K562 (cell line): ENCODE data around the gene HELZ2. TPM values are rescaled to one million over a fixed set of nuclear protein-coding genes. Genes with fewer than 3 reads are reported as not detected.

ENCODE experiments used
- ATAC-seq: fragments of 200-7000 bp; cut with Tn5 transposase; 3 replicates; pipeline ENCODE4 v1.9.1; 2020; ENCODE audit warnings: moderate library complexity
- BruUV-seq: library from RNA; stranded (reverse); fragments of 400-500 nt; replicated peaks from 2 replicates; lab custom pipeline; 2021; lab: Mats Ljungman, UMichigan
- CTCF ChIA-PET: fragments of 300-600 bp; formaldehyde crosslinking; extraction: SDS; loops from one replicate; lab custom pipeline; 2021; ENCODE audit warnings: low intra/inter-chr PET ratio; lab: Yijun Ruan, JAX
- POLR2A ChIA-PET: fragments of 300-600, 350-650 bp; sonication (Branson Sonifier 250); formaldehyde crosslinking; extraction: SDS; loops from one replicate; lab custom pipeline; 2021; ENCODE audit warnings: antibody characterized with exemption, inconsistent platforms; lab: Yijun Ruan, JAX
- DNase-seq, 4 experiments: peaks; one replicate each; pipeline versions ENCODE4 v3.0.0 to v3.0.0-alpha.2; 2011 to 2018; ENCODE audit warnings: low spot score in 3 of 4, mixed read lengths in 3 of 4; ENCODE audit errors: extremely low read depth in 1 of 4
- FAIRE-seq: peaks from 2 replicates; lab custom pipeline; 2011; peaks lifted over from hg19 to GRCh38; lab: Jason Lieb, UNC
- H2AFZ ChIP-seq: 2 replicates; pipeline ENCODE4 v1.6.0; 2011; ENCODE audit warnings: low read depth, low read length, control low read depth, inconsistent platforms
- H3K27ac ChIP-seq: fragments of 200-600 bp; 3 replicates; pipeline ENCODE4 v1.8.0; 2011; ENCODE audit warnings: low read depth, mild to moderate bottlenecking, control low read depth, inconsistent platforms, low read length, moderate library complexity, mixed read lengths; ENCODE audit errors: extremely low read depth
- H3K27me3 ChIP-seq, 2 experiments: fragments of 300-600 bp in 1 of 2; 2 replicates in 1 of 2; 3 replicates in 1 of 2; pipeline versions ENCODE4 v1.6.0 to v1.8.0; 2011; ENCODE audit warnings: inconsistent platforms in 2 of 2, low read length in 2 of 2, mild to moderate bottlenecking in 1 of 2, mixed read lengths in 1 of 2, moderate library complexity in 1 of 2; ENCODE audit not compliant: control insufficient read depth in 2 of 2, insufficient read depth in 2 of 2
- H3K36me3 ChIP-seq: fragments of 300-600 bp; 3 replicates; pipeline ENCODE4 v1.8.0; 2011; ENCODE audit warnings: mild to moderate bottlenecking, low read length, inconsistent platforms; ENCODE audit not compliant: control insufficient read depth, insufficient read depth
- H3K4me1 ChIP-seq, 2 experiments: fragments of 200-600 bp in 1 of 2; replicated peaks in 1 of 2; 2 replicates in 1 of 2; 3 replicates in 1 of 2; pipeline versions ENCODE4 v1.5.1 to v1.8.0; 2011; ENCODE audit warnings: inconsistent platforms in 2 of 2, low read length in 2 of 2, mild to moderate bottlenecking in 1 of 2, mixed read lengths in 1 of 2, moderate library complexity in 1 of 2; ENCODE audit not compliant: control insufficient read depth in 2 of 2, insufficient read depth in 2 of 2
- H3K4me2 ChIP-seq: 2 replicates; pipeline ENCODE4 v1.6.1; 2011; ENCODE audit warnings: low read length, control low read depth, inconsistent platforms, mixed read lengths; ENCODE audit not compliant: insufficient read depth
- H3K4me3 ChIP-seq: fragments of 200-600 bp; sonication (generic), shearing (Covaris generic); 2 replicates; pipeline ENCODE4 v1.5.1; 2016; ENCODE audit warnings: control low read depth, inconsistent platforms
- H3K79me2 ChIP-seq: fragments of 200-600 bp; 3 replicates; pipeline ENCODE4 v1.8.0; 2011; ENCODE audit warnings: low read length, inconsistent platforms; ENCODE audit not compliant: control insufficient read depth, insufficient read depth
- H3K9ac ChIP-seq, 2 experiments: 2 replicates each; pipeline versions ENCODE4 v1.6.0 to v1.6.1; 2011; ENCODE audit warnings: low read depth in 2 of 2, low read length in 2 of 2, control low read depth in 1 of 2, inconsistent platforms in 1 of 2, mild to moderate bottlenecking in 1 of 2, mixed read lengths in 1 of 2; ENCODE audit not compliant: insufficient read depth in 1 of 2
- H3K9me1 ChIP-seq: one replicate; pipeline ENCODE4 v1.6.0; 2011; ENCODE audit warnings: inconsistent platforms, mild to moderate bottlenecking, low read length, moderate library complexity; ENCODE audit not compliant: control insufficient read depth, insufficient read depth
- H3K9me3 ChIP-seq: replicated peaks from 2 replicates; pipeline ENCODE4 v1.5.1; 2011; ENCODE audit warnings: low read depth, low read length, inconsistent platforms; ENCODE audit not compliant: control insufficient read depth, insufficient read depth
- H4K20me1 ChIP-seq: replicated peaks from 2 replicates; pipeline ENCODE4 v1.6.1; 2011; ENCODE audit warnings: low read length, inconsistent platforms, mixed read lengths; ENCODE audit not compliant: control insufficient read depth, insufficient read depth
- CC2D1A ChIP-seq: fragments of 450-650 bp; IDR thresholded peaks from 2 replicates; pipeline ENCODE4 v1.6.1; 2017; ENCODE audit warnings: mild to moderate bottlenecking
- CHCHD3 ChIP-seq: fragments of 250-450 bp; sonication (Bioruptor Pico); IDR thresholded peaks from 2 replicates; pipeline ENCODE4 v2.1.2; 2022; ENCODE audit warnings: mild to moderate bottlenecking
- E2F5 ChIP-seq: sonication (generic); formaldehyde crosslinking; IDR thresholded peaks from 2 replicates; pipeline ENCODE4 v1.8.0; 2022; ENCODE audit warnings: mild to moderate bottlenecking, missing genetic modification reagents
- ELK1 ChIP-seq: sonication (generic); formaldehyde crosslinking; IDR thresholded peaks from 2 replicates; pipeline ENCODE4 v1.8.1; 2022; ENCODE audit warnings: missing genetic modification reagents
- GABPB2 ChIP-seq: fragments of 250-450 bp; sonication (Bioruptor Pico); conservative IDR thresholded peaks from 2 replicates; pipeline ENCODE4 v1.5.1; 2021; ENCODE audit warnings: mild to moderate bottlenecking
- NKRF ChIP-seq: fragments of 450-650 bp; IDR thresholded peaks from 2 replicates; pipeline ENCODE4 v1.6.1; 2016; ENCODE audit warnings: borderline replicate concordance
- RBM14 ChIP-seq: fragments of 200-400 bp; formaldehyde crosslinking; IDR thresholded peaks from 2 replicates; pipeline ENCODE4 v1.6.1; 2018; ENCODE audit warnings: low read depth, mild to moderate bottlenecking, low read length, moderate library complexity, borderline replicate concordance; ENCODE audit not compliant: insufficient read depth
- RBM22 ChIP-seq: fragments of 200-400 bp; formaldehyde crosslinking; IDR thresholded peaks from 2 replicates; pipeline ENCODE4 v1.6.1; 2018; ENCODE audit warnings: low read length, low read depth; ENCODE audit not compliant: poor library complexity, severe bottlenecking
- THRAP3 ChIP-seq: fragments of 450-650 bp; IDR thresholded peaks from 2 replicates; pipeline ENCODE4 v1.6.1; 2016; ENCODE audit warnings: mild to moderate bottlenecking, inconsistent platforms, borderline replicate concordance
- TRIM28 ChIP-seq: fragments of 450-650 bp; IDR thresholded peaks from 2 replicates; pipeline ENCODE4 v1.6.1; 2017
- ZFP91 ChIP-seq: sonication (generic); formaldehyde crosslinking; IDR thresholded peaks from 2 replicates; pipeline ENCODE4 v1.8.0; 2022; ENCODE audit warnings: mild to moderate bottlenecking, missing genetic modification reagents
- ZMIZ1 ChIP-seq, 2 experiments: fragments of 150-350 bp in 1 of 2; IDR thresholded peaks; 2 replicates each; pipeline ENCODE4 v1.6.1; 2012 to 2016; ENCODE audit warnings: low read depth in 2 of 2, low read length in 2 of 2, mild to moderate bottlenecking in 1 of 2, moderate library complexity in 1 of 2
- WGBS: fragments of 100-300 bp; shearing (Covaris generic); methylation state at CpG from one replicate; pipeline ENCODE4 v1.1.6; 2016; ENCODE audit warnings: low coverage, mixed read lengths; ENCODE audit not compliant: insufficient coverage; ENCODE audit errors: missing lambda C conversion rate; 5-methylcytosine and 5-hydroxymethylcytosine counted together
- in situ Hi-C: fragments of 300-500 bp; cut with MboI; formaldehyde crosslinking; loops from 4 replicates; pipeline ENCODE4 v1.15.0; 2018; ENCODE audit warnings: inconsistent platforms, mixed read lengths
- intact Hi-C: fragments of 100-400 bp; cut with micrococcal nuclease; formaldehyde crosslinking; loops from 2 replicates; pipeline ENCODE4 v1.14.2; 2022
- polyA plus RNA-seq, 8 experiments: library from polyadenylated mRNA; depleted of rRNA in 4 of 8; stranded (reverse) in 5 of 8; unstranded in 3 of 8; fragments of >200 nt; fragmentation: Nextera tagmentation in 2 of 8; fragmentation: Illumina TruSeq in 1 of 8; extraction: Ambion mirVana in 2 of 8; extraction: Trizol in 1 of 8; gene quantifications; 2 replicates each; pipeline versions ENCODE4 v1.2.1 to v1.2.3, GENCODE V29; 2011 to 2014; ENCODE audit warnings: inconsistent platforms in 1 of 8, missing spikeins in 1 of 8
- total RNA-seq, 7 experiments: library from RNA; depleted of rRNA in 6 of 7; stranded (reverse); fragments of >200 nt in 6 of 7; fragmentation: Illumina TruSeq in 2 of 7; extraction: Trizol in 2 of 7; gene quantifications; 2 replicates each; pipeline versions ENCODE4 v1.2.1 to v1.2.3, GENCODE V29; 2011 to 2021; ENCODE audit warnings: low replicate concordance in 1 of 7

HELZ2 gene
- total and polyA plus RNA-seq, 9 of the 15 experiments (the other 6 are each of a cell fraction or from before 2014, with no cell fraction given) = 0.03 to 7.8 (median 2.9) TPM; not detected in 1

GRCh38 chr20:63544958-63545516 lies 29.0 kb downstream of the HELZ2 start:
- H3K4me1 ChIP-seq = peaks cover 0 to 87% of the 10 kb centered on the region in 2 experiments; a peak in 3 of 5 replicates
- no peak overlapping the region for H3K4me3 ChIP-seq
- peaks cover 0 to 47% of the 10 kb centered on the region in 2 experiments; a peak in 4 of 5 replicates for H3K27me3 ChIP-seq
- FAIRE-seq (no peak), ATAC-seq (no peak), DNase-seq (no peak)
- CTCF ChIA-PET = no interaction called here
- no peaks in the 10 kb centered on the region for H3K79me2 ChIP-seq
- BruUV-seq = no TSS peak
- POLR2A ChIA-PET = interaction anchor here (1.4 kb wide), 1 partner anchor 24 kb away, joined by 5 read pairs; the partner anchor contains the start of gene PPDPF
- intact Hi-C loops (no loop called here), in situ Hi-C loops (no loop called here)
- no peaks in the 10 kb centered on the region for H3K9me1 ChIP-seq
- H3K9ac ChIP-seq = peak overlapping the region in 1 of 2 experiments; percentile 35; a peak in 1 of 4 replicates
- H2AFZ ChIP-seq = no peak overlapping the region
- no peaks in the 10 kb centered on the region for H3K36me3 ChIP-seq
- peaks cover 3% of the 10 kb centered on the region for H4K20me1 ChIP-seq
- H3K9me3 ChIP-seq = no peaks in the 10 kb centered on the region
- 6% methylated on average over 14 of the region's 19 CpGs for WGBS
- H3K4me2 ChIP-seq = no peak overlapping the region
- H3K27ac ChIP-seq = no peak overlapping the region
- TF ChIP-seq E2F5 (CRISPR knock-in tag) (no peak), ZFP91 (no peak), GABPB2 (no peak), RBM22 (no peak), RBM14 (no peak), THRAP3 (no peak), TRIM28 (no peak), ZMIZ1 (IDR thresholded peaks at IDR 0.05; ENCODE audit: low read depth in 2 of 2, low read length in 2 of 2) (no peak), CC2D1A (no peak), NKRF (no peak), ELK1 (CRISPR knock-in tag) (no peak), CHCHD3 (CRISPR knock-in tag) (no peak)
